Activated T-helper 1 cell treated with Interleukin-2 at 50 U/mL for 16 hours (primary cell): ENCODE results near the gene IFNAR2.
"Not testable (repeated sequence)": the region's sequence is repeated elsewhere in the genome, so short reads cannot be mapped to it uniquely, and the experiment has no call there.

Source experiments
- DNase-seq: peaks from one replicate; pipeline ENCODE4 v3.0.0-alpha.2; 2020; ENCODE audit warnings: low read depth

IFNAR2 gene

DNA sequence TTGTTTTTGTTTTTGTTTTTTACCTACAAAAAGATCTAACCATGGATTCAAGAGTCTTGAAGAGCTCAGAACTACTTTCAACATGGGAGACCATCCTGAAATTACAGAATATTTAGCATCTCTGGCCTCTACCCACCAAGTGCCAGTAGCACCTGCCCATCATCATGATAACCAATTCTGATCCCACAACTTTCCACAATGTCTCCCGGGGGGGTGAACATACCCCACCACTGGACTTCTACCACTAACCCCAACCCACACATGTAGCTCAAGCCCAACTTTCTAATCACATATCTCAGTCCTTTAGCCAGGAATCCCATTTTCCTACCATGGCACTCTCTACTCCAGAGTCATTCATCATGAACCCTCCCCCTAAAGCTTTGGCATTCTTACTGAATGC, 15.7 kb upstream of the IFNAR2 start:
- DNase-seq = no peak

DNA sequence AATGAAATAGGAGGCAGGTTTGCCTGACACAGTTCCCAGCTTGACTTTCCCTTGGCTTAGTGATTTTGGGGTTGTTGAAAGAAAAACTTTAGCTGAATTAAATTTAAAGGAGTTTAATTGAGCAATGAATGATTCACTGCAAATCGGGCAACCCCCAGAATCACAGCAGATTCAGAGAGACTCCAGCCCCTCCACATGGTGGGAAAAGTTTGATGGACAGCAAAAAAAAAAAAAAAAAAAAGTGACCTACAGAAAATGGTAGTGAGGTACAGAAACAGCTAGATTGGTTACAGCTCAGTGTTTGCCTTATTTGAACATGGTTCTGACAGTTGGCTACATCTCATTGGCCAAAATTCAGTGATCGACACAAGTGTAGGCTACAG, 12.6 kb upstream of the IFNAR2 start:
- no peak for DNase-seq

GRCh38 chr21:33219300-33219699, 10.4 kb upstream of the IFNAR2 start:
- DNase-seq = no peak

- no peak for DNase-seq
Observed at GRCh38 chr21:33219954-33220353, 9.8 kb upstream of the IFNAR2 start.

GRCh38 chr21:33225376-33225775, 4.4 kb upstream of the IFNAR2 start:
- DNase-seq = not testable (repeated sequence)

DNA sequence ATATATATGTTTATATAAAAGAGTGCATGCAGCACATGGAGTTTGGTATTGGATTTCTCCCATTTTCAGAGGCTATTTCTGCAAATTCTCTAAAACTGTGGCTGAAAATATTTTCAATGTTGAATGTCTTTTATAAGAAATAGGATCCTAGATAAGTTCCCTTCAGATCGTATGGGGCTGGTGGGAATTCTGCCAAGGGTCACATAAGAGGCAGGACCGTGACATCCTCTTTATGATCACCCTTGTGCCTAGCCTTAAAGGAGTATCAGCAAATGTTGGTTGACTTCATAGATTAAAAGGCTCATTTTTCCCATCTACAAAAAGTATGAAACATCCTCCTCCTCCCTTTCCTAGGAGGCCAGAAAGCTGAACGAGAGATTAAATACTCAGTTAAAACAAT, 1.3 kb upstream of the IFNAR2 start:
- DNase-seq = no peak

DNA sequence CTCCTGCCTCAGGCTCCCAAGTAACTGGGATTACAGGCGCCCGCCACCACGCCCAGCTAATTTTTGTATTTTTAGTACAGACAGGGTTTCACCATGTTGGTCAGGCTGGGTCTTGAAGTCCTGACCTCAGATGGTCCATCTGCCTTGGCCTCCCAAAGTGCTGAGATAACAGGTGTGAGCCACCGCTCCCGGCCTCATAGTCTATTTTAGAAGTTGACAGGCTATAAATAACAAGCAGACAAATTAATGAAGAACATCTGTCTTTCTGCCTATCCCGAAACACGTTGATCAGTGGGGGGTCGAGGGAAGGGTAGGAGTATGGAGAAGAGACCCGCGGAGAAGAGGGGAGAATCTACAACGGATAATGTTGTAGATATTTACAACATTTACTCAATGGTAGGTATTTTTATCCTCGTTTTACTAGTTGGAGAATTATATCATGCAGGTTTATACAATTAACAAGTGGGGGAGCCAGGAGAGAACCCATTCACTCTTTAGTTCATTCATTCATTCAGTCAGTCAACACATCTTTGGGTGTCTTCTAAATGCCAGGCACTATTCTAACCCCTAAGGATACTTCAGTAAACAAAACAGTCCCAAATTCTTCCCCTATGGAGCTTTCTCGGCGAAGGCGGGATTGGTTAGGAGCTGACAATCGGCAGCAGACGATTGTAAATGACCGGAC, 497 bp upstream of the IFNAR2 start:
- no peak for DNase-seq

GRCh38 chr21:33230545-33231324, 997 bp downstream of the IFNAR2 start:
- DNase-seq = peak; percentile 28

DNA sequence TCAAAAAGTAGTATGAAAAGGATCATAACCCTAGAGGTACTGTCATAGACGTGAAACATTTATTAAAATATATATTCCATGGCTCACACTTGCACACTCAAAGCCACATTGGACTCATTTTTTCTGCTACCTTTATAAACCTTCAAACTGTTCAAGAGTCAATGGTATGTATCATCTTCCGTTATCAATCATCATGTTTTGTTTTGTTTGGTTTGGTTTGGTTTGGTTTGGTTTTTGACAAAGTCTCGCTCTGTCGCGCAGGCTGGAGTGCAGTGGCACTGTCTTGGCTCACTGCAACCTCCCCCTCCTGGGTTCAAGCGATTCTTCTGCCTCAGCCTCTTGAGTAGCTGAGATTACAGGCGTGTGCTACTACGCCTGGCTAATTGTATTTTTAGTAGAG, 1.8 kb downstream of the IFNAR2 start:
- DNase-seq = no peak

DNA sequence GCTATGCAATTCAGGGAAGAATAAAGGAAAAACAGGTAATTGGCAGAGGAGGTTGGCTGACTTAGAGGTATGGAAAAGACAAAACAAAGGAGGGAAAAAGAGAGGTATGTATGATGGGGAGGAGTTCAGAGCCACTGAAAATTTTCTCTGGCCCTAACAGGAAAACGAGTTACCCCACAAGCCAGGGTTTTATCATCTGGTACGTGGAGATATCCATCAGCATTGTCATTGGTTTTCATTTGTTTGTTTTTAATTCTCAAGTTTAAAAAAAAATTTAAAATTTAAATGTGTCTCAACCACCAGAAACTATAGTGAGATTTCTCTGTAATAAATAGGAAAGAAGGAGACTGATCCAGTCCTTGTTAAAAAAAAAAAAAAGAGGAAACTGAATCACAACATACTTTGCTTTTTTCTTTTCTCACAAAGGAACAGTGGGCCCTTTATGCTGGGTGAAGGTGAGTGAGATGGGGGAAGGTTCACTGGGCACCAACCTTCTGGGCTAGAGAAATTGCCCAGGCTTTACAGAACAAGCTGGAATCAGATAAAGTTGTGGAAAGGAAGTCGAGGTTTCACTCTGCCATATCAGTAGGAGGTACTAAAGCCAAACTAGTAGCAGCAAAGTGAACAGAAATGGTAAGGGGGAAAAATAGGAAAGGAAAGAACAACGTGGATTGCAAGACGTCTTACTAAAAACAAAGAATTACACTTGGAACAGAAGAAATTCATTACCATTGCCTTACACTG, 2.7 kb downstream of the IFNAR2 start:
- DNase-seq = no peak

- DNase-seq = no peak
Observed at GRCh38 chr21:33234635-33235520, 5.1 kb downstream of the IFNAR2 start.

- DNase-seq = no peak
Observed at GRCh38 chr21:33236013-33236686, 6.4 kb downstream of the IFNAR2 start.

GRCh38 chr21:33236766-33237165, 7.0 kb downstream of the IFNAR2 start:
- no peak for DNase-seq

GRCh38 chr21:33237486-33237885, 7.7 kb downstream of the IFNAR2 start:
- DNase-seq = no peak

DNA sequence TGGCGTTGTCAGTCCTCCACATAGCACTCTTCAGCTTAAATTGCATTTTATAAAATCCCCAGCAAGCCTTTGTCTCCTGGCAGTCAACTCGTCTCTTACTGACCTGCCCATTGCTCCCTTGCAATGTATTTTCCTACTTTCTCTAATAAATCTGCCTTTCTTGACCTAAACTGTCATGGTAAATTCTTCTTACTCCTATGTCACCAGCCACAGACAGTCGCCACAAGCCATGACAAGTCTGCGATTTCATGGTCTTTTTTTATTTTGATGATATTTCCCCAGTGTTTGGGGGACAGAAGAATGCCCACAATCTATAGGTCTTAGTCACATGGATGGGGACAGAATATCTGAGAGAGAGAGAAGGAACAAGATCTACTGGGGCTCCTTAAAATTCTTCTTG, 8.4 kb downstream of the IFNAR2 start:
- DNase-seq = no peak

DNA sequence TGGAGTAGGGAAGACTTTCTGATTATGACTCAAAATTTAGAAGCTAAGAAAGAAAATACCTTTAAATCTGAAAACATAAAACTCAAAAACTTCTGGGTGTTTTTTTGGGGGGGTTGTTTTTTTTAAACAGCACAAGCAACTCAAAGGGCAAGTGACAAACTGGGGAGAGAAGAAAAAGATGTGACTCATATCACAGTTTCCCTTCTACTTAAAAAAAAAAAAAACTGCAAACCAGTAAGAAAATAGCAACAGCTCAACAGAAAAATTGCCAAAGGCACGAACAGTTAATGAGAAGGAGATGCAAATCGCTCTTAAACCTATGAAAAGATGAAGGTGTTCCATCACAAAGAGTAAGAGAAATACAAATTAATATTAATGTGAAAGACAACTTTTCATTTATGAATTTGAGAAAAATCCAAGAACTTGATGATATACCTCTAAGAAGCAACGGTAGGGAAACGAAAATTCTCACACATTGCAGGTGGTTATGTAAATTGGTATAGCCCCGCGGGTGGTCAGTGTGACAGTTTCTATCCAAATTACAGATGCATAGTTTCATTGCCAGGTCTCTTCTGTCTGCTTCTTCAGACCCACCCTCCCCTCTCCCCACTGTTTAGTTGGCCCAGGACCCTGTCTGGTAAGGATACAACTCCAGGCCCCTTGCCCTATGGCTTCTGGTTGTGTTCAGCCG, 9.0 kb downstream of the IFNAR2 start:
- DNase-seq = no peak

DNA sequence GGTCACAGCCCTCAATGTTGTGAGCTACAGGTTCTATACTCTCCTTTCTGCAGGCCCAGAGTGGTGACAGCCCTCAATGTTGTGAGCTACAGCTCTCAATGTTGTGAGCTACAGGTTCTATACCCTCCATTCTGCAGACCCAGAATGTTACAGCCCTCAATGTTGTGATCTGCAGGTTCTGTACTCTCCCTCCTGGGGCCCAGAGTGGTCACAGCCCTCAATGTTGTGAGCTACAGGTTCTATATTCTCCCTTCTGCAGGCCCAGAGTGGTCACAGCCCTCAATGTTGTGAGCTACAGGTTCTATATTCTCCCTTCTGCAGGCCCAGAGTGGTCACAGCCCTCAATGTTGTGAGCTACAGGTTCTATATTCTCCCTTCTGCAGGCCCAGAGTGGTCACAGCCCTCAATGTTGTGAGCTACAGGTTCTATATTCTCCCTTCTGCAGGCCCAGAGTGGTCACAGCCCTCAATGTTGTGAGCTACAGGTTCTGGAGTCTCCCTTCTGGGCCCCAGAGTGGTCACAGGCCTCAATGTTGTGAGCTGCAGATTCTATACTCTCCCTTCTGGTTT, 9.9 kb downstream of the IFNAR2 start:
- not testable (repeated sequence) for DNase-seq

GRCh38 chr21:33240404-33240803, 10.7 kb downstream of the IFNAR2 start:
- no peak for DNase-seq

GRCh38 chr21:33241846-33242245, 12.1 kb downstream of the IFNAR2 start:
- no peak for DNase-seq

DNA sequence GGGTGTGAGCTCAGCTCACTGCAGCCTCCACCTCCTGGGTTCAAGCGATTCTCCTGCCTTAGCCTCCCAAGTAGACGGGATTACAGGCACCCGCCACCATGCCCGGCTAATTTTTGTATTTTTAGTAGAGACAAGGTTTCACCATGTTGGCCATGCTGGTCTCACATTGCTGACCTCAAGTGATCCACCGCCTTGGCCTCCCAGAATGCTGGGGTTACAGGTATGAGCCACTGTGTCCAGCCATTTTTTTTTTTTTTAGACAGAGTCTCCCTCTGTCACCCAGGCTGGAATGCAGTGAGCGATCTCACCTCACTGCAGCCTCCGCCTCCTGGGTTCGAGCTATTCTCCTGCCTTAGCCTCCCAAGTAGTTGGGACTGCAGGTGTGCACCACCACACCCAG, 13.1 kb downstream of the IFNAR2 start:
- DNase-seq = not testable (repeated sequence)
